HG03045 (cell line): ENCODE measurements around the gene PAXX.

Experiments used
- ATAC-seq: cut with Tn5 transposase; IDR thresholded peaks from one replicate; pipeline ENCODE4 v1.9.1; 2021; ENCODE audit warnings: mild to moderate bottlenecking, moderate library complexity; ENCODE audit not compliant: unreplicated experiment

PAXX gene

DNA sequence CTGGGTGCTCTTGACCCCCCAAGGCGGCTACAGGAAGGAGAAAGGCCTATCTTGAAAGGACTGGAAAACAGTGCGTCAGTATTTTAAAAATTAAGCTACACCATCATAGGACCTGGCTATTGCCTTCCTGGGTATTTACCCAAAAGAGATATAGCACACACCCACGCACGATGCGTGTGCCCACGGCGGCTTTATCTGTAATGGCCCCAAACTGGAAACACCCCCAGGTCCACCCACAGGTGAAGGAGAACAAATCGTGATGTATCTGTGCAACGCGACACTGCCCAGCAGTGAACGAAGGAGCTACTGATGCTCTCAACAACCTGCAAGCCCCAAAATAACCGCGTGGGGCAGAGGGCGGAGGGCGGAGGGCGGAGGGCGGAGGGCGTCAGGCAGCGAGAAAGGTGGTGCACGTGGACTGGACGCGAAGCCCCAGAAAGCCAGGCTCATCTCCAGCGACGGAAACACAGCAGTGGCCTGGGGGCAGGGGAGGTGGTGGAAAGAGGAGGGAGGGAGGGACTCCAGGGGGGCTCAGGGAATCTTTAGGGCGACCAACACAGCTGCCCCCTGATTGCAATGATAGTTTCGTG lies 27.3 kb upstream of the PAXX start:
- ATAC-seq = no peak

DNA sequence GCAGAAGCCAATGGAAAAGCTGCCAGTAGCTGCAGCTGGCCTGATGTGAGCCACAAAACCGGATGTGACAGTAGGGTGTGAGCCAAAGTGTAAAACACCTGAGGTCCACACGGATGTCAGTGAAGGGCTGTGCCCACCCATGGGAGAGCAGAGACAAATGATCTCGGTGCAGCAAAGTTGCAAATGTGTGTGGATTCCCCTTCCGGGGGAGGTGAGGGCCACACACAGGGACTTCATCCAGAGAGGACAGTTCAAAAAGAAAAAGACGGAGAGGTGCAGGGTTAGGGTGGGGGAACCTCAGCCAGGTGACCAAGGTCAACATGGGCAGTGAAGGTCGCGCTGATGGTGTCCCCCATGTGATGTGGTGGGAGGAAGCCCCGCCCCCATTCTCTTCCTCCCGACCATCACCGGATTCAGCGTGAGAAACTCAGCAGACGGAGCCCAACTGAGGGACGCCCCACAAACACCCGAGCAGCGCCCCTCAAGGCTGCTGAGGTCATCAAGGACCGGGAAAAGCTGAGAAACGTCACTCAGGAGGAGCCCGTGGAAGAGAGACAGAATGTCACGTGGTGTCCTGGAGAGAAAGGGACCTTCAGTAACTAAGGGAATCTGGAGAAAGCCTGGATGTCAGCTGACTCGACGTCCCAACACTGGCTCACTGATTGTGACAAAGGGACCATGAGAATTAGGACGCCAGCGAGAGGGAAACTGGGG lies 26.3 kb upstream of the PAXX start:
- no peak for ATAC-seq

DNA sequence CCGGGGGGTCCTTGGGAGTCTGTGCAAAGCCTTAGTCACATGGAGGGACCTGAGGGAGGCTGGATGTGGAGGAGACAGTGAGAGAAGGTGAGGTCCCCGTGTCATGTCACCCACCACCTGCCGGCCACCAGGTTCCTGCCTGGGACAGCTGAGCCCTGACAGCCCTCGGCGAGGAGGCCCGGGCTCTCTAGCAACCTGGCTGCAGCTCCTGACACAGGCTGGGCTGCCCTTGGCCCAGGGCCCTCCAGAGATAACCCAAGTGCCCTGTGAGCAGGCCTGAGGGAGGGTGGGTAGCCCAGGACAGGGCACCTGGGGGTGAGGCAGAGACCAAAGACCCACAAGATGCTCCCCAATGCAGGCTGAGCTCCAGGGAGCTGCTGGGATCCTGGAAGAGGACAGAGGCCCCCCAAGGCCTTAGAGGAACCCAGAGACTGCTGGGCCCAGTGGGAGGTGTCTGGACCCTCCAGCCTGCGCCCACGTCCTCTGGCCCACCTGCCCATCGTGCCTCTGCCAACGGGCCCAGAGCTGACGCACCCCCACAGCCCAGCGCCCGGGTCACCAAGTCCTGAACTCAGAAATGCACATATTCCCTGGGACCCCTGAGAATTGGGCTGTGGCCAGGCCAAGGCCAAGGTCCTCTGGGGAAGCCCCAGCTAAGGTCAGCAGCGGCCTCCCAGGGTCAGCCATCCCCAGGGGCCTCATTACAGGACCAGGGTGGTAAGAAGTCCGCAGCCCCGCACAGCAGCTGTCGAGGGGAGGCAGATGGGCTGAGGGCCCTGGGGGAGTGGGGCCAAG lies 23.7 kb upstream of the PAXX start:
- no peak for ATAC-seq

DNA sequence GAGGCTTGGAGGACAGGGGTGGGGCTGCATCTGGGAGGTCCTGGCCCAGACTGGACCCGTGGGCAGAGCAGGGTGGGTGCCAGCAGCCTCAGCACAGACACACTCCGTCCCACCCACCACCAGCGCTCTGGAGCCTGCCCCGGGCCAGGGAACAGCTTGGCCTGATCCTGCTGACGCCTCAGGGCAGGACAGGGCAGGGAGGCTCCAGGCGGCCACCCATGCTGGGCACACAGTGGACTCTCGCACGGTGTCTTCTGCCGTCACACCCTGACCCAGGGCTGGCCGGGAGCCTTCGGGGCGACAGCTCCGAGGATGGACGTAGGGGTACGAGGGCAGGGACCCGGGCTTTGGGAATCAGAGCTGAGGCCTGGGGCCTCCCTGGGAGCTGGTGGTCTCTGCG lies 23.1 kb upstream of the PAXX start:
- ATAC-seq = no peak

DNA sequence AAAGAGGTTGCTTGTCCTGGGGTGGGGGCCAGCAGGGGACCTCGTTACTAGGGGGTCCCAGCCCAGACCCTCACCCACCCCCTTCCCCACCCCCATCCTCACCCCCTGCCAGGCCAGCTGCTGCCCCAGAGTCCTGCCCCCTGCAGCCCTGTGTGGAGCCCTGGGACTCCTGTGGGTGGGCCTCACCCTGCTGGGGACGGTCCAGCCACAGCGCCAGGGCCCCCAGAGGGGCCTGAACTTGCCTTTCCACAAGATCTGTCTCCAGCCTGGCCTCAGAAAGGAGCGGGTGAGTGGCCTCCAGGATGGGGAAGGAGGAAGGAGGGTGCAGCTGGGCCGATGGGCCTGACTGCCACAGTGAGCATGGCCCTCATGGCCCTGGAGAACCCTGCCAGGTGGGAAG lies 22.4 kb upstream of the PAXX start:
- no peak for ATAC-seq

DNA sequence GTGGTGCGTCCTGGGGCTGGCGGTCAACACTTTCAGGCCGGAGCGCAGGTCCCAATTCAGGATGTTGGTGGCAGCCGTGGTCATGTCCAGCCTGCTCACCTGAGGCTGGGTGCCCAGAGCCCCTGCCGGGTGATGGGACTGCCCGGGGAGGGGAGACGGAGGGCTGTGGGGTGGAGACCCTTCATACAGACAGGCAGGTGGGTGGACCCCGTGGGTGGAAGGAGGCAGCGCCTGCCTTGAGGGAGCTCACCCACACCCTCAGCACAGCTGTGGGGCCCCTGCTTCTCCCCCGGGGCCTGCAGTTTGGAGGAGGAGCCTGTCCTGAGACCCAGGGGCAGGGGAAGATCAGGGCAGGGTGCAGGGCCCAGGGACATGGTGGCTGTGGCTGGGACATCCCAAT lies 21.9 kb upstream of the PAXX start:
- no peak for ATAC-seq

DNA sequence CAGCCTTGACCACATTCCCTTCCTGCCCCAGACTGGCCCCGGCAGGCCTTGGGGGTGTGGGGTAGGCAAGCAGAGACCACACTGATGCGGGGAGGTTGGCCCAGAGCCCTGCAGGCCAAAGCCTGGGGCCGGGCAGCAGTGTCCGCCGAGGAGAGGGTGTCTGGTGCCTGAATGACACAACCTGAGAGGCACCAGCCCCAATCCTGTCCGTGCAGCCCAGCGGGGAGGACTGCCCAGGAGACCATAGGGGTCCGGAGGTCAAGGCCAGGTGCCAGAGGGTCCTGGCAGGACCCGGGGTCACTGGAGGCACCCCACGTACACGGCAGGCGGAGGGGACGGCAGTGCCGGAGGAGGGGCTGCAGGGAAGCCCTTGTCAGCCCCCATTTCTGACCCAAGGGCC lies 20.5 kb upstream of the PAXX start:
- ATAC-seq = no peak

DNA sequence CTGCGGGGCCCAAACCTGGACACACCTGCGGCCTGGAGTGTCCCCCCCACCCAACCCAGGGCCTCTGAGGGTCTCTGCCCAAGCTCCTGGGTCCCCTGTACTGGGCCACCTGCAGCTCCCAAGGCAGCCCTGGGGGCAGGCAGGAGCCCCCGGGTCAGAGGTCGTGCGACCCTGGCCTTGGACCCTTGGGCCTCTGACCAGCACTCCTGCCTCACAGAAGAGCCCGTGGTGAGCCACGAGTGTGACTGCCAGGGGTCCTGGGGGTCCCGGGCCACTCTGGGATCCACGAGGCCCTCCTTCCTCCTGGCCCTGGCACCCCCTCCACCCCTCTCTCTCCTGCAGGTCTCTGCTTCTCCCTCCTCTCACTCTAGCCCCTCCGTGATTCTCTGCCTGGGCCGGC lies 19.9 kb upstream of the PAXX start:
- ATAC-seq = no peak

DNA sequence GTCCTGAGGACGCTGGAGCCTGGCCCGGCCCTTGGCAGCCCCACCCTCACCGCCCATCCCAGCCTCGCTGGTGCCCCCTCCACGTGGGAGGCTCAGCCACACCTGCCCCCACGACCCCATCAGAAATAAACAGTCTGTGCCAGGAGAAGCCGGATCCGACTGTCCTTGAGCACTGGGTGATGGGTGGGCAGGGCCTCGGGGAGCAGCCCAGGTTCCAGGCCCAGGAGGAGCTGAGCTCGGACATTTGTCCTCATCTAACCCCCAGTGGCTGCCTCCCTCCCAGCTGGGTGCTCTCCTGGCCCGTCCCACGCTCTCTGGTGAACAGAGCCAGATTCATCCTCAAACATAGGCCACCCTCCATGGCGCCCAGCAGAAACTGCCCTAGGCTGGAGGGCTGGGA lies 19.5 kb upstream of the PAXX start:
- no peak for ATAC-seq

DNA sequence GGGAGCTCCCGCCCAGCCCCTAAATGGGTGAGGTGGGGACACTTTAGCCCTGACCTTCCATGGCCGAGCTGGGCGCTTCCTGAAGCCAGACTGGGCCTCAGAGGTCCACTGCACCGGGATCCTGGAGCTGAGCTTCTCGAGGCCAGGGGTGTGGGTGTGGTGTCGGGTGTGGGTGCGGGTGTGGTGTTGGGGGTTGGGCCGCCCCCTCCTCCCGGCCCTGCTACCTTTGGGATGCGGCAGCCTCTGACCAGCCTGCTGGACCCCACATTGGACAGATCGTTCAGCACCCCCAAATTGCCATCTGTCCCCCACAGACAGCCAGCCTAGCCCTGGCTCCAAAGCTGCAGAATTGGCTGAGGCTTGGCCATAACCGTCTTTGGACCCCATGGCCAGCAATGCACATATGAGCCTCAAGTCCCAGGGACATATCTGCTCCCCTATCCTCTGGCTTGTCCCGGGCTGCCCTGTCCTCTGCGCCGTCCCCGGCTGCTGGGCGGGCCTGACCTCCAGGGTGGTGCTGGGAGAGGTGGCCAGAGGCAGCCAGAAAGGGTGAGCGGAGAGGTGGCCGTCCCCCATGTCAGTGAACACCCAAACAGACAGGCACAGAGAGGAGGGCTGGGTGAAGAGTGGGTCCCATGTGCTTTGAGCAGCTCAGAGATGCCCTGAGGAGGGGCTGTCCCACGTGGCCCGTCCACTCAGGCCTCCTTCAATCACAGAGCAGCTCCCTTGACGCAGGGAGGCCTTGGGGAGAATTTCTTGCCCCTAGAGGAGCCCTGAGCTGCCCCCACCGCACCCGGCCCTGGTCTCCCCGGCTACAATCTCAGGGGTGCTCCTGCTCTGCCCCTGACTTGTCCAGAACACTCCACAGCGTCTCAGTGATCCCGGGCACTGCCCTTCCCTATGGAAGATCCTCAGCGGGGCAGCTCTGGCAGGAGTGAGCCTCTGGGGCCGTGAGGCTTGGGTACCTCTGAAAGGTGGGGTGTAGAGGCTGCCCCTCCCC lies 18.3 kb upstream of the PAXX start:
- ATAC-seq = no peak

DNA sequence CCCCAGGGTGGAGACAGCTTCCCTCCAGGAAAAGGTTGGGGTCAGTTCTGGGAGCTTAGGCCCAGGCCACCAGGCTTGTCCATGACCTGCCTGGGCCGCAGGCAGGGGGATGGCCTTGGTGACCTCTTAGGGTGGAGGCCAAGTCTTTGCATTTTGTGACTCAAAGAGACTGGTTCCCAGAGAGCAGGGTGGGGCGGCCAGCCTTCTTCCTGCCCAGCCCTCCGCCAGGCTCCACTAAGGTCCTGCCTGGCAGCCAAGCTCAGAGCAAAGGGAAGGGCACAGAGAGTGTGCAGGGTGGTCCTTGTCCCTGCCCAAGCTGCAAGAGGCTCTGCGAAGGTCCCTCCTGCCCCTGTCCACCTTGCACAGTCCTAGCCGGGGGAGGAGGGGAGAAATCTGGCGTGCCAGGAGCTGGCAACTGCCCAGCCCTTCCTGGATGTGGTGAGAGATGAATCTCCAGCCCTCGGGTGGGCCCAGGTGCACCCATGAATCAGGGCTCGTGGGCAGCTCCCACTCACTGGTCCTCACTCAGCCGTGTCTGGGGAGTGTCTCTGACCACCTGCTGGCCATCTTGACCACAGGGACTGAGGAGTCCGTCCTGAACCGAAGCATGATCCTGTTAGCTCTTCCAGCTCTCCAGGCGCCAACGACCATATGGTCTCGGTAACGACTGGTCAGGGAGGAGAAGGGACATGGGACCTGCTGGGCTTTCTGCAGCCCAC lies 17.2 kb upstream of the PAXX start:
- ATAC-seq = no peak

DNA sequence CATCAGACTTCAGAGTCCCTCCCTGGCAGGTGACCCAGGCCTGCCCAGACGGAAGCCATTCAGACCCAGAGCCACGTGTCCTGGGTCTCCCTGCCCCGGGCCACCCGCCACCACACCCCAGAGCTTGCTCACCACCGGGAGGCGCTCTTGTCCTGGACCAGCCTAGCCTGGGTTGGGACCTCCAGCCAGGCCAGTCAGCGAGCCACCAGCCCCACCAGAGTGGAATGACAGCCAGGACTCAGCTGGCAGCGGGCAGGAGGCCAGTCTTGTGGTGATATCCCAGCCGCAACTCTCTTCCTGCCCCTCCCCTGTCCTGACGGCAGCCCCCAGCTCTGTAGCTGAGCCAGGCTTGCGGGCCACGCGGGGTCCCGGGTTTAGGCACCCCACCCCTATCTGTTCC lies 16.6 kb upstream of the PAXX start:
- ATAC-seq = no peak

DNA sequence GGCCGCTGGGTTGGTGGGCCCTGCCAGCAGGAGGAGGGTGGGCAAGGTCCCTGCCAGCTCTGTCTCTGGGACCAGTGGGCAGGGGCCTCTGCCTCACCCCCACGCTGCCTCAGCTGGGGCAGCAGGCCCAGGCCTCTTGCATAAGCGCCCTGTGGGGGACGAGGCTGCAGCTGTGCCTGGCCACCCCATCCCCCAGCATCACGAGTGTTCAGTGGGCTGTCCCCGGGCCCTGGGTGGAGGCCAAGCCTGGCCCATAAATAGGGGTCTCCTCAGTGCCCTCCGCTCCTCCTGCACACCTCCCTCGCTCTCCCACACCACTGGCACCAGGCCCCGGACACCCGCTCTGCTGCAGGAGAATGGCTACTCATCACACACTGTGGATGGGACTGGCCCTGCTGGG lies 15.0 kb upstream of the PAXX start, which contains the start of gene PTGDS:
TSS of gene PTGDS (plus strand) at position 282 of the 400 bp plus-strand sequence. CDS start at position 357, 75 bp downstream.
- no peak for ATAC-seq

DNA sequence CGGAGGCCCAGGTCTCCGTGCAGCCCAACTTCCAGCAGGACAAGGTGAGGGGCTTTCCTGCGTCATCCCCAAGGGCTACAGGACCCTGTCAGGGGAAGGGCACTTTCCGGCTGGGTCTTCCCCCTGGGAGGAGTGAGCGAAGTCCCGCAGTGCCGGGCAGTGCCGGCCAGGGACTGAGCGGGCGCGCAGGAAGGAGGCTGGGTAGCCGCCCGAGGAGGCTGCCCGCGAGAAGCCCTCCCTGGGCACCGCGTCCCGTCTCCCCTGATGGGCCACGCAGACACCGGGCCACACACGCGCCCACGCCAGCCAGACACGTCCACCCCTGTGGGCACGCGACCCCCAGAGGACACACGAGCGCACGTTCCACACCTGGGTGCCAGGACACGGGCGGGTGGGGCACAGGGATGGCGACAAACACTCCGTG lies 14.6 kb upstream of the PAXX start:
- ATAC-seq = no peak

DNA sequence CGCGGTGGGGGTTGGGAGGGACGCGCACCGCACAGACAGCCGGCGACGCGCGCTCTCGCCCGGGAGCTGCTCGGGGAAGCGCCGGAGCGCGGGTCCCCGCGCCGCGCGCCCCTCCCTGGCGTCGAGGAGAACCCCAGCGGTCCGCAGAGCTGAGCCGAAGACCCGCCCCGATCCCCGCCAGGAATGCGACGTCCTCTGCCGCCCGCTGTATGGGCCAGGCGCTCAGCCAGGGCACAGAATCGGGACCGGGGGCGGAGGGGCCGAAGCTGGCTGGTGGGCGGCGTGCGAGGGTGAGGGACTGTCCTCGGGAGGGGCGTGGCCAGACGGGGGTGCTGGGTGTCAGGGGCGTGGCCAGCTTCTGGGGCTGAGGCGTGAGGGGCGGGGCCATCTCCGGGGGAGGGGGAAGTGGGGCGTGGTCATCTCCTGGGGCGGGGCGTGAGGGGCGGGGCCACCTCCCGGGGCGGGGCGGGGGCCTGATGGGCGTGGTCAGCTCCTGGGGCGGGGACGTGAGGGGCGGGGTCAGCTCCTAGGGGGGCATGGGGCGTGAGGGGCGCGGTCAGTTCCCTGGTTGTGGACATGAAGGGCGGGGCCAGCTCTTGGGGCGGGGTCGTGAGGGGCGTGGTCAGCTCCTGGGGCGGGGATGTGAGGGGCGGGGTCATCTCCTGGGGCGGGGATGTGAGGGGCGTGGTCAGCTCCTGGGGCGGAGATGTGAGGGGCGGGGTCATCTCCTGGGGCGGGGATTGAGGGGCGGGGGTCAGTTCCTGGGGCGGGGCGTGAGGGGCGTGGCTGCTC lies 14.0 kb upstream of the PAXX start:
- ATAC-seq = no peak

DNA sequence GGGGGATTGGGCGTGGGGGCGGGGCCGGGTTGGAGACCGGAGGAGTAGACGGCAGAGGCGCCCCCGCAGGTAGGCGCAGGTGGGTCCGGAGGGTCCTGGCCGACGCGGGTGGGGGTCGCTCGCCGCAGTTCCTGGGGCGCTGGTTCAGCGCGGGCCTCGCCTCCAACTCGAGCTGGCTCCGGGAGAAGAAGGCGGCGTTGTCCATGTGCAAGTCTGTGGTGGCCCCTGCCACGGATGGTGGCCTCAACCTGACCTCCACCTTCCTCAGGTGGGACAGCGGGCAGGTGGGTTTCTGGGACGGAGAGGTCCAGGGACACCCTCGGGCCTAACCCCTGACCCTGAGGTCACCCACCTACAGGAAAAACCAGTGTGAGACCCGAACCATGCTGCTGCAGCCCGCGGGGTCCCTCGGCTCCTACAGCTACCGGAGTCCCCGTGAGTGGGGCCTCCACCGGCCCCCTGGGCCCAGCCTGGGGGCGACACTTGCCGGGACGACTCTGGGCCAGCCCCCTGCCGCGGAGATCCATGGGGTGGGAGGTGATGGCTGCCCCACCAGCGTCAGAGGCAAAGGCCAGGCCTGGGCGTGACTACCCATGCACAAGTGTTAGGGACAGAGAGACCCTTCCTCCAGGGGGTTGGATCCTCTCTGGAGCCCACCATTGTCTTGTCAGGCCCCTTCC lies 13.2 kb upstream of the PAXX start:
- no peak for ATAC-seq

DNA sequence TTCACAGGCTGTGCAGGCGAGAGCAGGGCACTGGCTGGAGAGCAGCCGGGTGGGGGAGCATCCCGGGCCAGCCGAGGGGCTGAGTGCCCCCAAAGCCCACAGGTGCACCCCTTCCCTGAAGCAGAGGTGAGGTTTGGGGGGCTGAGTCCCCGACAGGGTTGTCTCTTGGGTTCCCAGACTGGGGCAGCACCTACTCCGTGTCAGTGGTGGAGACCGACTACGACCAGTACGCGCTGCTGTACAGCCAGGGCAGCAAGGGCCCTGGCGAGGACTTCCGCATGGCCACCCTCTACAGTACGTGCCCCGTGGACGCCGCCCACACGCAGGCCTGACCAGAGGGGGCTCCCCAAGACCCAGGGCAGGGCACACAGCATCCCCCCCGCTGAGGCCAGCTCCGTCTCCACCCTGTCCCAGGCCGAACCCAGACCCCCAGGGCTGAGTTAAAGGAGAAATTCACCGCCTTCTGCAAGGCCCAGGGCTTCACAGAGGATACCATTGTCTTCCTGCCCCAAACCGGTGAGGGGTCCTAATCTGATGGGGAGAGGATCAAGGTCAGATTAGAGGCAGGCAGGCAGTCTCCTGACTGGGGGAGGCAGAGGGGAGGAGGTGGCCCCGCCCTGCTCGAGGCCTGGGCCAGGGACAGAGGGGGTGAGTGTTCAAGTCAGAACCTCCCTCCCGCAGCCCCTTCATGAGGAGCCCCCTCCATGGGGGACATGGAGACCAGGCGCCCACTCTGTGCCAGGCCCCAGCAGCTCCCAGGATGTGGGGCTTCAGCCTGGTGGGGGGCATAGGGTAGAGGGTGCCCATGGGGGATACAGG lies 12.2 kb upstream of the PAXX start:
- no peak for ATAC-seq
